H1 (cell line): Measurements from ENCODE around the gene RPL7A.

Experiments
- CBX5 ChIP-seq: fragments of 300-800, 300-1000 bp; sonication (generic); IDR thresholded peaks from 2 replicates; pipeline ENCODE4 v1.7.1; 2016; ENCODE audit warnings: antibody characterized with exemption, low read length, low read depth
- CEBPB ChIP-seq: IDR thresholded peaks from 2 replicates; pipeline ENCODE4 v1.6.1; 2012; ENCODE audit warnings: low read depth, low read length
- GABPA ChIP-seq: IDR thresholded peaks from 2 replicates; pipeline ENCODE4 v1.6.1; 2011; ENCODE audit warnings: mild to moderate bottlenecking, low read length, moderate library complexity, borderline replicate concordance; ENCODE audit not compliant: insufficient read depth
- POLR2A ChIP-seq, 2 experiments: IDR thresholded peaks; 1 replicate in 1 of 2; 2 replicates in 1 of 2; pipeline ENCODE4 v1.6.1; 2011; ENCODE audit warnings: low read depth in 2 of 2, low read length in 2 of 2, mild to moderate bottlenecking in 2 of 2; ENCODE audit errors: control extremely low read depth in 1 of 2
- SIN3A ChIP-seq, 2 experiments: IDR thresholded peaks in 1 of 2; conservative IDR thresholded peaks in 1 of 2; 2 replicates each; pipeline ENCODE4 v1.6.1; 2011 to 2012; ENCODE audit warnings: low read length in 2 of 2, improper control_type of control experiment in 1 of 2, low read depth in 1 of 2, mild to moderate bottlenecking in 1 of 2
- SP1 ChIP-seq: IDR thresholded peaks from 2 replicates; pipeline ENCODE4 v1.6.1; 2011; ENCODE audit warnings: low read depth, low read length
- TF ChIP-seq, protein P1 (sequence below), 3 experiments: IDR thresholded peaks; 1 replicate in 2 of 3; 2 replicates in 1 of 3; pipeline versions ENCODE4 v1.5.1 to v1.6.1; 2011; ENCODE audit warnings: low read length in 3 of 3, mild to moderate bottlenecking in 3 of 3, inconsistent platforms in 2 of 3, low read depth in 1 of 3, moderate library complexity in 1 of 3; ENCODE audit not compliant: insufficient read depth in 1 of 3; ENCODE audit errors: control extremely low read depth in 1 of 3

- TF ChIP-seq CEBPB, result no peak
- TF ChIP-seq, protein P1, sequence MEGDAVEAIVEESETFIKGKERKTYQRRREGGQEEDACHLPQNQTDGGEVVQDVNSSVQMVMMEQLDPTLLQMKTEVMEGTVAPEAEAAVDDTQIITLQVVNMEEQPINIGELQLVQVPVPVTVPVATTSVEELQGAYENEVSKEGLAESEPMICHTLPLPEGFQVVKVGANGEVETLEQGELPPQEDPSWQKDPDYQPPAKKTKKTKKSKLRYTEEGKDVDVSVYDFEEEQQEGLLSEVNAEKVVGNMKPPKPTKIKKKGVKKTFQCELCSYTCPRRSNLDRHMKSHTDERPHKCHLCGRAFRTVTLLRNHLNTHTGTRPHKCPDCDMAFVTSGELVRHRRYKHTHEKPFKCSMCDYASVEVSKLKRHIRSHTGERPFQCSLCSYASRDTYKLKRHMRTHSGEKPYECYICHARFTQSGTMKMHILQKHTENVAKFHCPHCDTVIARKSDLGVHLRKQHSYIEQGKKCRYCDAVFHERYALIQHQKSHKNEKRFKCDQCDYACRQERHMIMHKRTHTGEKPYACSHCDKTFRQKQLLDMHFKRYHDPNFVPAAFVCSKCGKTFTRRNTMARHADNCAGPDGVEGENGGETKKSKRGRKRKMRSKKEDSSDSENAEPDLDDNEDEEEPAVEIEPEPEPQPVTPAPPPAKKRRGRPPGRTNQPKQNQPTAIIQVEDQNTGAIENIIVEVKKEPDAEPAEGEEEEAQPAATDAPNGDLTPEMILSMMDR (IDR thresholded peaks at IDR 0.05; ENCODE audit: control extremely low read depth in 1 of 3, insufficient read depth in 1 of 3, low read depth in 1 of 3, low read length in 3 of 3), result no peak
- no peak for TF ChIP-seq POLR2A (IDR thresholded peaks at IDR 0.05; ENCODE audit: control extremely low read depth in 1 of 2, low read depth in 2 of 2, low read length in 2 of 2)
- no peak for TF ChIP-seq SIN3A (conservative IDR thresholded peaks at IDR 0.05 in 1 of 2, IDR thresholded peaks at IDR 0.05 in 1 of 2; ENCODE audit: low read depth in 1 of 2, low read length in 2 of 2)
- TF ChIP-seq CBX5, result no peak
- no peak for TF ChIP-seq SP1
- no peak for TF ChIP-seq GABPA
Measured at GRCh38 chr9:133306242-133307204, 41.5 kb upstream of the RPL7A start.
